GM21786 (cell line): ENCODE measurements around the gene IQSEC2.

ENCODE experiments used
- ATAC-seq: cut with Tn5 transposase; IDR thresholded peaks from one replicate; pipeline ENCODE4 v1.9.1; 2021; ENCODE audit not compliant: unreplicated experiment

The IQSEC2 gene

DNA sequence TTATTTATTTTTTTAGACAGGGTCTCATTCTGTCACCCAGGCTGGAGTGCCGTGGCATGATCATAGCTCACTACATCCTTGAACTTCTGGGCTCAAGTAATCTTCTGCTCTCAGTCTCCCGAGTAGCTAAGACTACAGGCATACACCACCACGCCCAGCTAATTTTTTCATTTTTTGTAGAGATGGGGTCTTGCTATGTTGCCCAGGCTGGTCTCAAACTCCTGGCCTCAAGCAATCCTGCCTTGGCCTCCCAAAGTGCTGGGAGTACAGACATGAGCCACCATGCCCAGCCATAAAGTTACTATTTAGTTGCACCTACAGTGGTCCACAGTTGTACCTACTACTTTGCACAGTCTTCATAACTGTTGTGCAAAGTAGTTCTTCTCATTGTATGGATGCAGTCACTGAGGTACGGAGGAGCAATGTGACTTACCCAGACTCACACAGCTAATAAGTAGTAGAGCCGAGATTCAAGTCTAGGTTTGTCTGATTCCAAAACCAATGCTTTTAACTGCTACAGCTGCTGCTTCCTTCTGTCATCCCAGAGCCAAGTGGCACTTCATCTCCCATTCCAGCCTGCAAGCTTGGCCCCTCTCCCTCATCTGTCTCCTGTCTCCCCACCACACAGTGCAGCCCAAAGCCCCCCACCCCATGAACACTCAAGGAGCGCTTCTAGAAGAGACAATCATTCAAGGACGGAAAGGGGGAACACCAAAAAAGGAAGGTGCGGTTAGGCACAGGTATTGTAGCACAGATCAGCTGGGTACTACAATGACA is 24.0 kb upstream of the IQSEC2 start:
- no peak for ATAC-seq

DNA sequence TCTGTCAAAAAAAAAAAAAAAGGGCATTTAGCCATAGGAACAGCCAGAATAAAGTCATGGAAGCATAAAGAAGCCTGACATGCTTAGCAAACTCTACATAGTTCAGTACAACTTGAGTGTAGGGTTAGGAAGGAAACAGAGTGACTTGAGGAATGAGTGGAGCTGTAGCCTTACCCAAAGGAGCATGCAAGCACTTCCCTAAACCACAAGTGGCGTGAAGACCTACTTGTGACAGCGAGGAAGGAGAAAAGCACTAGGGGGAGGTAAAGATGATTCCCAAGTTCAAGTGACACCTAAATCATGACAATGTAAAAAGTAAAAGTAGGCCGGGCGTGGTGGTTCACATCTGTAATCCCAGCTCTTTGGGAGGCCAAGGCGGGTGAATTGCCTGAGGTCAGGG is 21.8 kb upstream of the IQSEC2 start:
- ATAC-seq: no peak

- ATAC-seq: no peak
Observed at GRCh38 chrX:53300157-53300556, 18.8 kb upstream of the IQSEC2 start.

GRCh38 chrX:53294024-53294648 is 12.8 kb upstream of the IQSEC2 start:
- ATAC-seq: no peak

DNA sequence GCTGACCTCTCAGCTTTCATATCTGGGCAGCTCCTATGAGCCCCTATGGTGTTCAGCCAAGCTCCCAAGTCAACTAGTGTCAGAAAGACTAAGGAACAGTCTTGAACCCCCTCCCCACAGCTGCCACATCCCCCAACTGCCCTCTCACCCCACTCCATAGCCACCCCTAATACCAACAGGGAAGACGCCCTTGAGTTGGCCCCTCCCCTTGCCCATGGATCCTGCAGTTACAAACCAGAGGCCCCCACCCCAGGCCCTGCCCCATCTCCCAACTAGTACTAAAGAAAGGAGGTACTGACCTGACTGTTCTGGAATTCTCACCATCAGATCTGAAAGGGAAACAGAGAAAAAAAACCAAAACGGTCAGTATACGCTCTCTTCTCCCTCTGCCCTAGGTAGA is 10.2 kb upstream of the IQSEC2 start:
- no peak for ATAC-seq

- no peak for ATAC-seq
Observed at GRCh38 chrX:53290441-53291041, 9.2 kb upstream of the IQSEC2 start.

- no peak for ATAC-seq
Observed at GRCh38 chrX:53288189-53288588, 6.8 kb upstream of the IQSEC2 start.

GRCh38 chrX:53287493-53288138 is 6.2 kb upstream of the IQSEC2 start:
- no peak for ATAC-seq

GRCh38 chrX:53286171-53286570 is 4.8 kb upstream of the IQSEC2 start:
- ATAC-seq: no peak

GRCh38 chrX:53285591-53285990 is 4.2 kb upstream of the IQSEC2 start:
- ATAC-seq: no peak

DNA sequence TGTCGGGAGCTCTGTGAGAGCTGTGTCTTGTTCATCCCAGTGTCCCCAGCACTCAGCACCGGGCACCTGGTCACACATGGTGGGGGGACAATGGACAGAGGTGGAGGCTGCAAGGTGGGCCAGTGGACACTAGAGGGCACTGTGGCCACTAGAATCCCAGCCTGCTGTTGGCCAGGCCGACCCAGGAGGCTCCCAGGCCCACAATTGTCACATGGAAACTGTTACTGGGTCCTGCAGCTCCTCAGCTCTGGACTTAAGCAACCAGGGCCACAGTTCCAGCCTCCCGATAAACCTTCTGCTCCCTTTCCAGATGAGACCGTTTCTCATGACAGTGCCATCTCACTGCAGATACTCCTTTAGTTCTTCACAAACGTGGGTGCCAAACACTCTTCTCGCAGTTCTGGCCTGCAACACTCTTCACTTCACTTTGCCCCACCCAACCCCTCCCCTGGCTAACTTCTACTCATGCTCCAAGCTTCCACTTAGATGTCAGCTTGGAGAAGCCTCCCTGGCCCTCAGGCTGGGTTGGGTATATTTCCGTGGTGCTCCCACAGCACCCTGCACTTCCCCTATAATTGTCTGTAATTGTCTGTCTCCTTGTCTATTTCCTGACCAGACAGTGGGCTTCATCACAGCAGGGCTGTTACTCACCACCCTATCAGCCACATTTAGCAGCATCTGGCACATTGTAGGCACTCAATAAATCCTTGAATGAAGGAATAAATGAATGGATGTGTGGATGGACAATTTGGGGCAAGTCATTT is 3.5 kb upstream of the IQSEC2 start:
- peak; percentile 54 for ATAC-seq

DNA sequence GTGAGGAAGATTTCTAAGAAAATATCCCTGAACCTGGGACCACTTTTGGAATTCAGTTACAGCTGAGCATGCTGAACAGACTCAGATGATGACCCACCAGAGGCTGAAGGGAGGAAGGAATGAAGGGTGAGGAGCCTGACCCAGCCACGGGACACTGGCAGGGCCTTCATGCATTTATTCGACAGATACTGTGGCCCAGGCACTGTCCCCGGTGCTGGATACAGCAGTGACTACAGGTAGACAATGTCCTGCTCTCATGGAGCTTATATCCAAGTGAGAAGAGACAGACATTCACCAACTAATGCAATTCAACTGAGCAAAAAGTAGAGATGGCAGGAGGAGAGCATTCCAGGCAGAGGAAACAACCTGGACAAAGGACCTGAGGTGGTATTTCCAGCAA is 2.2 kb upstream of the IQSEC2 start:
- no peak for ATAC-seq

DNA sequence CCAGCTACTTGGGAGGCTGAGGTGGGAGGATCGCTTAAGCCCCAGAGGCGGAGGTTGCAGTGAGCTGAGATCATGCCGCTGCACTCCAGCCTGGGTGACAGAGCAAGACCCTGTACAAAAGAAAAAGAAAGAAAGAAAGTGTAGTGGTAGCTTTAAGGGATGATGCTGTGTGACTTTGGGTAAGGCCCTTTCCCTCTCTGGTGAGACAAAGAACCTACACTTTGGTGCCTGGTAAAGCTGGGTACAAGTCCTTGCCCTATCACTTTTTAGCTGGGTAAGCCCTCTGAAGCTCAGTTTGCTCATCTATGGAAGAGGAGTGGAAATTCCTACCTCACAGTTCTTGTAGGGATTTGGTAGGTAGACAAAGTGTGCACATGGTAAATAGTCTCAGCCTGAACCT is 1.7 kb upstream of the IQSEC2 start:
- ATAC-seq: no peak

- no peak for ATAC-seq
Observed at GRCh38 chrX:53281963-53282695, 745 bp upstream of the IQSEC2 start.

DNA sequence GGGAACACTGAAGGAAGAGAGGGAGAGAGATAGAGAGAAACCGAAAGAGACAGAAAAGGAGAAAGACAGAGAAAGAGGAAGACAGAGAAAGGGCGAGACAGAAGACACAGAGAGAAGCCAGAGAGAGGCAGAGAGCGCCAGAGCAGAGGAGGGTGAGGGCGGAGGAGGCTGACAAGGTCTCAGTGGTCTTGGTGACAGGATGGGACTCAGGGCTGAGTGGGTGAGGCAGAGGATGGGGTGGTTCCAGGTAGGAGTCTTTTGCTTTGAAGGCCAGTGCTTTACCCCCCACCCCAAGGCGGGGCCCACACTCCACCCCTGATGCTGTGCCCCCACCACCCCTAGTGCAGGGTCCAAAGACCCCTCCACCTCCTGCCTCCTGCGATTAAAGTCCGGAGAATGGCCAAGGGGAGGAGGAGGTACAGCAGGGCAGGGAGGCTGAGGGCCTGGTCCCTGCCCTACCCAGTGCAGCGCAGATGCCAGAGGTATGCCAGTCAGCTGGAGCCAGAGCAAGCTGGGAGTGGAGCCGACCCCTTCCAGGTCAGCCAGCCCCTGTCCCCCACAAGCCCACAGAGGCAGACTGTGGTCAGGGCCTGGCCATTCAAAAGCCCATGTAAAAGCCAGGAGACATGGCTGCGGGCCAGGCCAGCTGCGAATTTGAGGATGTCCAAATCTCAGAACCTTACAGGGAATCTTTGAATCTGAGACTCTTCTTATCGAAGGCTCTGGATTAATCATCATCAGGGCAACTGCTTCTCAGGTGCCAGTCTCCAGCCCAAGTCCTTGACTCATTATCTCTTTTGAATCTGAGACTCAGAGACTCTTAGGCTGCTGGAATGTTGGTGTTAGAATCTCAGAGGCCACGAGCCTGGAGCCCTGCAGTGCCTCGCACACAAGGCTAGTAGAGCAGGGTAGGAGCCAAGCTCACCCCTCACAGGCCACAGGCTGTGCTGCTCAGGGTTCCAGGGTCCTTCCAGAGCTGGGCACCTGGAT is 758 bp downstream of the IQSEC2 start:
- ATAC-seq: no peak

DNA sequence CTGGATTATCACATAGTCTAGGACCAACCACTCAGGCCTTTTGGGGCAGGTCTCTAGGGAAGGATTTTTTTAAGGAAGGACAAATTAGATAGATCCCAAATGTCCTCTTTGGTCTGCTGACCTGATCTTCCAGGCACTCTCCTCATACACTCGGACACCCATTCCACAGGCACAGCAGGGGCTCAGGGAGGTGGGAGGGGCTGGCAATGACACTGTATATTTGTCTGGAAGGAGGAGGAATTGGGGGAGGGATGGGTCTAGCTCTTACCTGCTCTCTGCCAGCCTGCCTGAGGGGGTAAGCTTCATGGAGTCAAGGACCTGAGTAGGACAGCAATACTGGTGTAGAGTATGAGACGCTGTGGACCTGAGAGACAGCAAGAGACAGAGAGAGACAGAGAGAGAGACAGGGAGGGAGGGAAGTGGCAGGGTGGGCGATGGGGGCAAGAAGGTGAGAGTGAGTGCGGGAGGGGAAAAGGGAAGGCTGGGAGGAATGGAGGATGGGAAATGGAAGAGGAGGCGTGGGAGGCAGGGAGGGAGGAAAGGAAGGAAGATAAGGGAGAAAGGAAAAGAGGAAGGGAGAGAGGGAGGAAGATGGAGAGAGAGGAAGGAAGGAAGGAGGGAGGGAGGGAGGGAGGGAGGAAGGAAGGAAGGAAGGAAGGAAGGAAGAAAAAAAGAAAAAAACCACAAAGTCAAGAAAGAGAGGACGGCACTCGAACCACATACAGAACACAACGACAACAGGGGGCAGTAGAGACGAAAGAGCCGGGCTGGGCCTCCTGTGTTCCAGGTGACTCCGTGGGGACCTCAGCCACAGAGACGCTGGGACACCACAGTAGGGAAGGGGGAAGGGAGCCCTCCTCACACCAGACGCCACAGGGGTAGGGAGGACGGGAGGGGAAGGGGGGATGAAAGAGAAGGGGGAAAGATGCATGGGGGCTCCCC is 1.8 kb downstream of the IQSEC2 start:
- no peak for ATAC-seq

- ATAC-seq: no peak
Observed at GRCh38 chrX:53272808-53273337, 8.5 kb downstream of the IQSEC2 start.

GRCh38 chrX:53269536-53270107 is 11.8 kb downstream of the IQSEC2 start:
- no peak for ATAC-seq
